GM12878 (cell line): Measurements from ENCODE around the gene RBP3. TPM values are rescaled to one million over a fixed set of nuclear protein-coding genes. Genes with fewer than 3 reads are reported as not detected.

Source experiments
- ATAC-seq: fragments of 200-7000 bp; cut with Tn5 transposase; 3 replicates; pipeline ENCODE4 v1.9.1; 2020; ENCODE audit warnings: mild to moderate bottlenecking, moderate library complexity
- BruUV-seq: library from RNA; stranded (reverse); fragments of 400-500 nt; replicated peaks from 2 replicates; lab custom pipeline; 2021; lab: Mats Ljungman, UMichigan
- CTCF ChIA-PET: fragments of 300-600 bp; sonication (Branson Sonifier 250); formaldehyde crosslinking; extraction: SDS; loops from one replicate; lab custom pipeline; 2021; ENCODE audit warnings: inconsistent platforms; lab: Yijun Ruan, JAX
- POLR2A ChIA-PET: fragments of 350-600 bp; formaldehyde crosslinking; extraction: SDS; loops from one replicate; lab custom pipeline; 2021; ENCODE audit warnings: inconsistent platforms; lab: Charles Lee
- RAD21 ChIA-PET: fragments of 300-600 bp; sonication (Branson Sonifier 250); formaldehyde crosslinking; loops from one replicate; lab custom pipeline; 2023; ENCODE audit warnings: antibody characterized with exemption; ENCODE audit not compliant: unreplicated experiment; lab: Charles Lee
- SMC1A ChIA-PET: fragments of 300-600 bp; sonication (Branson Sonifier 250); formaldehyde crosslinking; loops from one replicate; lab custom pipeline; 2023; ENCODE audit not compliant: unreplicated experiment, uncharacterized antibody; lab: Charles Lee
- DNase-seq: peaks from one replicate; pipeline ENCODE4 v3.0.0-alpha.2; 2011; ENCODE audit warnings: low read depth, low spot score
- FAIRE-seq: peaks from 3 replicates; lab custom pipeline; 2011; peaks lifted over from hg19 to GRCh38; lab: Jason Lieb, UNC
- H2AFZ ChIP-seq: 2 replicates; pipeline ENCODE4 v1.6.0; 2011; ENCODE audit warnings: low read depth, low read length, control low read depth; ENCODE audit not compliant: control insufficient read depth
- H3K27ac ChIP-seq: 2 replicates; pipeline ENCODE4 v1.5.1; 2011; ENCODE audit warnings: control low read depth; ENCODE audit not compliant: control insufficient read depth, insufficient read depth
- H3K27me3 ChIP-seq, 2 experiments: replicated peaks in 1 of 2; 2 replicates each; pipeline versions ENCODE4 v1.6.0 to v1.6.1; 2011; ENCODE audit warnings: low read length in 1 of 2; ENCODE audit not compliant: control insufficient read depth in 2 of 2, insufficient read depth in 2 of 2
- H3K36me3 ChIP-seq, 2 experiments: 2 replicates each; pipeline ENCODE4 v1.5.1; 2011; ENCODE audit warnings: low read length in 1 of 2; ENCODE audit not compliant: control insufficient read depth in 2 of 2, insufficient read depth in 2 of 2
- H3K4me1 ChIP-seq: 2 replicates; pipeline ENCODE4 v1.6.1; 2011; ENCODE audit warnings: mild to moderate bottlenecking, low read length, moderate library complexity, mixed read lengths; ENCODE audit not compliant: control insufficient read depth, insufficient read depth
- H3K4me2 ChIP-seq: 2 replicates; pipeline ENCODE4 v1.6.0; 2011; ENCODE audit warnings: control low read depth; ENCODE audit not compliant: control insufficient read depth, insufficient read depth
- H3K4me3 ChIP-seq: fragments of 200-600 bp; sonication (generic); 2 replicates; pipeline ENCODE4 v1.5.1; 2016
- H3K79me2 ChIP-seq: 2 replicates; pipeline ENCODE4 v1.6.0; 2011; ENCODE audit warnings: low read length; ENCODE audit not compliant: control insufficient read depth, insufficient read depth
- H3K9ac ChIP-seq: 2 replicates; pipeline ENCODE4 v1.8.0; 2011; ENCODE audit warnings: low read length, control low read depth, mixed read lengths; ENCODE audit not compliant: control insufficient read depth, insufficient read depth
- H3K9me3 ChIP-seq: replicated peaks from 3 replicates; pipeline ENCODE4 v1.5.1; 2011; ENCODE audit warnings: mild to moderate bottlenecking, low read length; ENCODE audit not compliant: control insufficient read depth, insufficient read depth
- H4K20me1 ChIP-seq: 2 replicates; pipeline ENCODE4 v1.6.0; 2011; ENCODE audit not compliant: control insufficient read depth, insufficient read depth
- ASH2L ChIP-seq: fragments of 300-600, 200-600 bp; sonication (generic); IDR thresholded peaks from 2 replicates; pipeline ENCODE4 v1.6.1; 2017; ENCODE audit warnings: low read depth, mild to moderate bottlenecking, borderline replicate concordance
- ESRRA ChIP-seq: IDR thresholded peaks from 2 replicates; pipeline ENCODE4 v1.6.1; 2012; ENCODE audit warnings: mild to moderate bottlenecking, low read length, improper control_type of control experiment
- JUND ChIP-seq: IDR thresholded peaks from 2 replicates; pipeline ENCODE4 v1.6.1; 2012; ENCODE audit warnings: low read depth, mild to moderate bottlenecking, low read length, improper control_type of control experiment, moderate library complexity
- MTA2 ChIP-seq: fragments of 450-650 bp; IDR thresholded peaks from 2 replicates; pipeline ENCODE4 v1.6.1; 2016; ENCODE audit warnings: low read depth, mild to moderate bottlenecking, moderate library complexity
- NR2C2 ChIP-seq: IDR thresholded peaks from 2 replicates; pipeline ENCODE4 v1.6.1; 2011; ENCODE audit warnings: borderline replicate concordance, low read depth; ENCODE audit not compliant: control insufficient read depth, insufficient read length
- NR2F1 ChIP-seq: fragments of 450-650 bp; conservative IDR thresholded peaks from 2 replicates; pipeline ENCODE4 v1.6.1; 2017; ENCODE audit warnings: mild to moderate bottlenecking
- SIN3A ChIP-seq: IDR thresholded peaks from 2 replicates; pipeline ENCODE4 v1.6.1; 2012; ENCODE audit warnings: low read depth, low read length, improper control_type of control experiment
- SIX5 ChIP-seq: IDR thresholded peaks from 2 replicates; pipeline ENCODE4 v1.6.1; 2011; ENCODE audit warnings: mild to moderate bottlenecking, low read depth, low read length, moderate library complexity; ENCODE audit not compliant: severe bottlenecking
- SRF ChIP-seq, 2 experiments: IDR thresholded peaks; 2 replicates each; pipeline ENCODE4 v1.6.1; 2011; ENCODE audit warnings: low read depth in 2 of 2, low read length in 2 of 2, mild to moderate bottlenecking in 1 of 2, moderate library complexity in 1 of 2
- SUPT20H ChIP-seq: IDR thresholded peaks from 2 replicates; pipeline ENCODE4 v1.6.1; 2011; ENCODE audit warnings: low read depth, mild to moderate bottlenecking, low read length, moderate library complexity, borderline replicate concordance; ENCODE audit not compliant: control insufficient read depth
- ZBED1 ChIP-seq: IDR thresholded peaks from 2 replicates; pipeline ENCODE4 v1.6.1; 2016; ENCODE audit warnings: borderline replicate concordance
- WGBS: methylation state at CpG from one replicate; pipeline ENCODE4 v1.1.6; 2016; ENCODE audit warnings: low lambda C conversion rate; ENCODE audit not compliant: insufficient replicate concordance, insufficient coverage; ENCODE audit errors: missing lambda C conversion rate; 5-methylcytosine and 5-hydroxymethylcytosine counted together
- in situ Hi-C: fragments of 300-500 bp; cut with MboI; formaldehyde crosslinking; loops from 9 replicates; pipeline ENCODE4 v1.14.3; 2018; ENCODE audit warnings: mixed read lengths
- intact Hi-C: fragments of 100-400 bp; cut with micrococcal nuclease; formaldehyde crosslinking; loops from one replicate; pipeline ENCODE4 v1.14.2; 2022; ENCODE audit not compliant: unreplicated experiment
- polyA plus RNA-seq, 11 experiments: library from polyadenylated mRNA; depleted of rRNA in 4 of 11; unstranded in 6 of 11; stranded (reverse) in 5 of 11; fragments of >200 nt; fragmentation: Nextera tagmentation in 4 of 11; fragmentation: Illumina TruSeq in 1 of 11; extraction: Ambion mirVana in 4 of 11; extraction: Trizol in 1 of 11; gene quantifications; 1 replicate in 1 of 11; 2 replicates in 10 of 11; pipeline versions ENCODE4 v1.2.1 to v1.2.3, GENCODE V29; 2011 to 2016; ENCODE audit warnings: inconsistent platforms in 2 of 11, missing spikeins in 2 of 11, low read depth in 1 of 11
- total RNA-seq, 4 experiments: library from RNA; depleted of rRNA in 3 of 4; stranded (reverse); fragments of >200 nt in 3 of 4; fragmentation: Illumina TruSeq in 1 of 4; extraction: Trizol in 1 of 4; gene quantifications; 2 replicates each; pipeline versions ENCODE4 v1.2.1 to v1.2.3, GENCODE V29; 2013 to 2021
- TF ChIP-seq, protein P1 (sequence below): fragments of 450-650 bp; formaldehyde crosslinking; IDR thresholded peaks from 2 replicates; pipeline ENCODE4 v1.4.0; 2022; ENCODE audit warnings: mild to moderate bottlenecking, moderate library complexity
- TF ChIP-seq, protein P2 (sequence below): fragments of 150-350 bp; IDR thresholded peaks from 2 replicates; pipeline ENCODE4 v1.6.1; 2014; ENCODE audit warnings: mild to moderate bottlenecking, low read depth, low read length
- TF ChIP-seq, protein P3 (sequence below): fragments of 450-650 bp; IDR thresholded peaks from 2 replicates; pipeline ENCODE4 v1.6.1; 2017; ENCODE audit warnings: mild to moderate bottlenecking, moderate library complexity

RBP3 gene
- total and polyA plus RNA-seq, 10 of the 15 experiments (the other 5 are each of a cell fraction or from before 2014, with no cell fraction given), result not detected

DNA sequence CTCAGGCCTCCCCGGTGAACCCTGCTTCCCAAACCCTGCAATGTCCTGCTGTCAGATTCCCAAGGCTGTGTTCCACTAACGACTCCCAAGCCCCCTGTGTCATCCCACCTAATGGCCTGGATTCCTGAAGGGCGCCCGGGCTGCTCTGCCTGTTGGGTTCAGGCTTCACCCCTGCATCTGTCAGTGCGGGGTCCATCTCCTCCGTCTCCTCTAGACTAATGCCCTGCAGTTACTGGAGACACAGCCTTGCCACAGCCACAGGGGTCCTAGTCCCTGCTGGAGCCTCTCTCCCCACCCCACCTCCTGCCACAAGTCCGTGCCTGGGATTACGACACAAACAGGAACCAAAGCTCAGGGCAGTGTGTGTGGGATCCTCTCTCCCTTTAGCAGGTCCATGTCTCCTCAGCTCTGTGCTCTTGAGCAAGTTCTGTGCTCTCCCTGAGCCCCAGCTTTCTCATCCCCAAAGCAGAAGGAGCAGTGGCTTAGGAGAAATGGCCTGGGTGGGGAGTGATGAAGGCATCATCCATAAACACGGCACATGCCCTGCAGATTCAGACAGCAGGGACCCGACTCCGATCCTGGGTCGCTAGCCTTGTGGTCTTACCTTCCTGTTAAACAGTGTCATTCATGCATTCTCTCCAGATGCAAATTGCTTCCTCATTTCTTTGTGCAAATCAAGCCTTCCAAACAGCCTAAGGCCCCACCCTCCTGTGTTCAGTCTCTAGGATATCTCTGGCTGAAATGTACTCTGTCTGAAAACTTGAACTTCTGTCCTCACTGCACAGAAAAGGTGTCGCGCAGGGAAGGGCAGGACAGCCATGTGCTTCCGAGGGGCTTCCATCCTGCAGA is 8.2 kb upstream of the RBP3 start:
- Histone ChIP-seq H4K20me1 (no peaks in the 10 kb centered on the region), H3K4me1 (no peaks in the 10 kb centered on the region), H3K4me2 (no peak overlapping the region), H3K9ac (no peak overlapping the region), H3K27me3 (no peaks in the 10 kb centered on the region; a peak in 1 of 4 replicates), H2AFZ (no peak overlapping the region), H3K27ac (no peak overlapping the region), H3K4me3 (no peak overlapping the region), H3K79me2 (no peaks in the 10 kb centered on the region), H3K36me3 (no peaks in the 10 kb centered on the region), H3K9me3 (no peaks in the 10 kb centered on the region)
- no peak for FAIRE-seq
- no TSS peak for BruUV-seq
- ChIA-PET RAD21 (interaction anchor here (1.2 kb wide), 1 partner anchor 292 kb away, joined by 7 read pairs; no protein-coding TSS in a partner anchor), POLR2A (no interaction called here), CTCF (interaction anchor here (0.9 to 2.1 kb wide), 13 partner anchors 9 to 347 kb away, joined by 3 to 17 read pairs (median 4); partner anchors contain the start of gene GDF2), SMC1A (interaction anchor here (1.7 kb wide), 1 partner anchor 292 kb away, joined by 7 read pairs; no protein-coding TSS in a partner anchor)
- intact Hi-C loops, result loop anchor here (1.0 kb wide), 1 partner anchor 293 kb away; no protein-coding TSS in a partner anchor
- 27% methylated on average over 15 of the region's 15 CpGs for WGBS
- no peak for TF ChIP-seq ASH2L
- no peak for TF ChIP-seq ESRRA
- TF ChIP-seq ZBED1, result no peak
- no peak for TF ChIP-seq JUND
- no peak for TF ChIP-seq SIX5
- TF ChIP-seq, protein P1, sequence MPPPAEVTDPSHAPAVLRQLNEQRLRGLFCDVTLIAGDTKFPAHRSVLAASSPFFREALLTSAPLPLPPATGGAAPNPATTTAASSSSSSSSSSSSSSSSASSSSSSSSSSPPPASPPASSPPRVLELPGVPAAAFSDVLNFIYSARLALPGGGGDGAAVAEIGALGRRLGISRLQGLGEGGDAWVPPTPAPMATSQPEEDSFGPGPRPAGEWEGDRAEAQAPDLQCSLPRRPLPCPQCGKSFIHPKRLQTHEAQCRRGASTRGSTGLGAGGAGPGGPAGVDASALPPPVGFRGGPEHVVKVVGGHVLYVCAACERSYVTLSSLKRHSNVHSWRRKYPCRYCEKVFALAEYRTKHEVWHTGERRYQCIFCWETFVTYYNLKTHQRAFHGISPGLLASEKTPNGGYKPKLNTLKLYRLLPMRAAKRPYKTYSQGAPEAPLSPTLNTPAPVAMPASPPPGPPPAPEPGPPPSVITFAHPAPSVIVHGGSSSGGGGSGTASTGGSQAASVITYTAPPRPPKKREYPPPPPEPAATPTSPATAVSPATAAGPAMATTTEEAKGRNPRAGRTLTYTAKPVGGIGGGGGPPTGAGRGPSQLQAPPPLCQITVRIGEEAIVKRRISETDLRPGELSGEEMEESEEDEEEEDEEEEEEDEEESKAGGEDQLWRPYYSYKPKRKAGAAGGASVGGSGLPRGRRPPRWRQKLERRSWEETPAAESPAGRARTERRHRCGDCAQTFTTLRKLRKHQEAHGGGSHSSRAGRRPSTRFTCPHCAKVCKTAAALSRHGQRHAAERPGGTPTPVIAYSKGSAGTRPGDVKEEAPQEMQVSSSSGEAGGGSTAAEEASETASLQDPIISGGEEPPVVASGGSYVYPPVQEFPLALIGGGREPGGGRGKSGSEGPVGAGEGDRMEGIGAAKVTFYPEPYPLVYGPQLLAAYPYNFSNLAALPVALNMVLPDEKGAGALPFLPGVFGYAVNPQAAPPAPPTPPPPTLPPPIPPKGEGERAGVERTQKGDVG (CRISPR knock-in tag), result no peak
- no peak for TF ChIP-seq SRF (IDR thresholded peaks at IDR 0.05; ENCODE audit: low read depth in 2 of 2, low read length in 2 of 2)
- no peak for TF ChIP-seq SIN3A
- no peak for TF ChIP-seq MTA2
- TF ChIP-seq, protein P2, sequence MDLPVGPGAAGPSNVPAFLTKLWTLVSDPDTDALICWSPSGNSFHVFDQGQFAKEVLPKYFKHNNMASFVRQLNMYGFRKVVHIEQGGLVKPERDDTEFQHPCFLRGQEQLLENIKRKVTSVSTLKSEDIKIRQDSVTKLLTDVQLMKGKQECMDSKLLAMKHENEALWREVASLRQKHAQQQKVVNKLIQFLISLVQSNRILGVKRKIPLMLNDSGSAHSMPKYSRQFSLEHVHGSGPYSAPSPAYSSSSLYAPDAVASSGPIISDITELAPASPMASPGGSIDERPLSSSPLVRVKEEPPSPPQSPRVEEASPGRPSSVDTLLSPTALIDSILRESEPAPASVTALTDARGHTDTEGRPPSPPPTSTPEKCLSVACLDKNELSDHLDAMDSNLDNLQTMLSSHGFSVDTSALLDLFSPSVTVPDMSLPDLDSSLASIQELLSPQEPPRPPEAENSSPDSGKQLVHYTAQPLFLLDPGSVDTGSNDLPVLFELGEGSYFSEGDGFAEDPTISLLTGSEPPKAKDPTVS, result no peak
- no peak for TF ChIP-seq NR2F1
- TF ChIP-seq SUPT20H, result no peak
- no peak for TF ChIP-seq NR2C2
- TF ChIP-seq, protein P3, sequence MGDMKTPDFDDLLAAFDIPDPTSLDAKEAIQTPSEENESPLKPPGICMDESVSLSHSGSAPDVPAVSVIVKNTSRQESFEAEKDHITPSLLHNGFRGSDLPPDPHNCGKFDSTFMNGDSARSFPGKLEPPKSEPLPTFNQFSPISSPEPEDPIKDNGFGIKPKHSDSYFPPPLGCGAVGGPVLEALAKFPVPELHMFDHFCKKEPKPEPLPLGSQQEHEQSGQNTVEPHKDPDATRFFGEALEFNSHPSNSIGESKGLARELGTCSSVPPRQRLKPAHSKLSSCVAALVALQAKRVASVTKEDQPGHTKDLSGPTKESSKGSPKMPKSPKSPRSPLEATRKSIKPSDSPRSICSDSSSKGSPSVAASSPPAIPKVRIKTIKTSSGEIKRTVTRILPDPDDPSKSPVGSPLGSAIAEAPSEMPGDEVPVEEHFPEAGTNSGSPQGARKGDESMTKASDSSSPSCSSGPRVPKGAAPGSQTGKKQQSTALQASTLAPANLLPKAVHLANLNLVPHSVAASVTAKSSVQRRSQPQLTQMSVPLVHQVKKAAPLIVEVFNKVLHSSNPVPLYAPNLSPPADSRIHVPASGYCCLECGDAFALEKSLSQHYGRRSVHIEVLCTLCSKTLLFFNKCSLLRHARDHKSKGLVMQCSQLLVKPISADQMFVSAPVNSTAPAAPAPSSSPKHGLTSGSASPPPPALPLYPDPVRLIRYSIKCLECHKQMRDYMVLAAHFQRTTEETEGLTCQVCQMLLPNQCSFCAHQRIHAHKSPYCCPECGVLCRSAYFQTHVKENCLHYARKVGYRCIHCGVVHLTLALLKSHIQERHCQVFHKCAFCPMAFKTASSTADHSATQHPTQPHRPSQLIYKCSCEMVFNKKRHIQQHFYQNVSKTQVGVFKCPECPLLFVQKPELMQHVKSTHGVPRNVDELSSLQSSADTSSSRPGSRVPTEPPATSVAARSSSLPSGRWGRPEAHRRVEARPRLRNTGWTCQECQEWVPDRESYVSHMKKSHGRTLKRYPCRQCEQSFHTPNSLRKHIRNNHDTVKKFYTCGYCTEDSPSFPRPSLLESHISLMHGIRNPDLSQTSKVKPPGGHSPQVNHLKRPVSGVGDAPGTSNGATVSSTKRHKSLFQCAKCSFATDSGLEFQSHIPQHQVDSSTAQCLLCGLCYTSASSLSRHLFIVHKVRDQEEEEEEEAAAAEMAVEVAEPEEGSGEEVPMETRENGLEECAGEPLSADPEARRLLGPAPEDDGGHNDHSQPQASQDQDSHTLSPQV, result no peak
- in situ Hi-C loops, result no loop called here
- no peak for DNase-seq
- ATAC-seq, result peak; percentile 20; the same call in 2 of the 3 replicates
